Adipocyte (in vitro differentiated cells): ENCODE data around the gene TMCC3.

Experiments
- DNase-seq: peaks from one replicate; pipeline ENCODE4 v3.0.0-alpha.2; 2015; ENCODE audit warnings: low read depth
- H3K27me3 ChIP-seq: replicated peaks from 2 replicates; pipeline ENCODE4 v1.7.0; 2013; ENCODE audit warnings: mild to moderate bottlenecking, low read length, moderate library complexity; ENCODE audit not compliant: control insufficient read depth, insufficient read depth
- H3K36me3 ChIP-seq: 2 replicates; pipeline ENCODE4 v1.7.0; 2013; ENCODE audit warnings: low read length, mild to moderate bottlenecking, moderate library complexity; ENCODE audit not compliant: control insufficient read depth, insufficient read depth, severe bottlenecking
- H3K4me1 ChIP-seq: 2 replicates; pipeline ENCODE4 v1.7.0; 2013; ENCODE audit warnings: mild to moderate bottlenecking, low read length, moderate library complexity; ENCODE audit not compliant: control insufficient read depth, insufficient read depth
- H3K4me3 ChIP-seq: 2 replicates; pipeline ENCODE4 v1.7.0; 2013; ENCODE audit warnings: mild to moderate bottlenecking, low read length, moderate library complexity
- H3K9ac ChIP-seq: 2 replicates; pipeline ENCODE4 v1.7.0; 2013; ENCODE audit warnings: mild to moderate bottlenecking, low read length, moderate library complexity
- H3K9me3 ChIP-seq: 2 replicates; pipeline ENCODE4 v1.7.0; 2013; ENCODE audit warnings: mild to moderate bottlenecking, low read length, moderate library complexity; ENCODE audit not compliant: control insufficient read depth

The TMCC3 gene

DNA sequence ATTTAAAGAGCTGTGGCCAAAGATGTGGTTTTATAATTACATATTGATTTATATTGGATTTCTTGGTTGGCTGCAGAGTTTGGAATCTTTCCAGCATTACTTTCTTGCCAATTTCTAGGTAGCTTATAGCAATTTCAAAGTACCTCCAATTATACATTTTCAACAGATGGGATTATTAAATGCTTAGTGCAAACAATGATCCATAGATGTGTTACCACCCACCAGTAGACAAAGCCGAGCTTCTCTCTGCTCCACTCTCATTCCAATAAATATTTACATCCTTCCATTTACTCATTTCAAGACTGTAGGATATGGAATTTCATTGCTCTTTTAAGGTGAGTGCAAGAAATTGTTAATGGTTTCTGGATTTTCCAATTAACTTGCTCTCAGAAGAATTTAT is 21.6 kb upstream of the TMCC3 start:
- Histone ChIP-seq H3K9me3 (no peaks in the 10 kb centered on the region), H3K27me3 (peaks cover 2% of the 10 kb centered on the region), H3K36me3 (no peaks in the 10 kb centered on the region), H3K9ac (no peak overlapping the region), H3K4me3 (no peak overlapping the region), H3K4me1 (peaks cover 15% of the 10 kb centered on the region)
- DNase-seq = no peak

DNA sequence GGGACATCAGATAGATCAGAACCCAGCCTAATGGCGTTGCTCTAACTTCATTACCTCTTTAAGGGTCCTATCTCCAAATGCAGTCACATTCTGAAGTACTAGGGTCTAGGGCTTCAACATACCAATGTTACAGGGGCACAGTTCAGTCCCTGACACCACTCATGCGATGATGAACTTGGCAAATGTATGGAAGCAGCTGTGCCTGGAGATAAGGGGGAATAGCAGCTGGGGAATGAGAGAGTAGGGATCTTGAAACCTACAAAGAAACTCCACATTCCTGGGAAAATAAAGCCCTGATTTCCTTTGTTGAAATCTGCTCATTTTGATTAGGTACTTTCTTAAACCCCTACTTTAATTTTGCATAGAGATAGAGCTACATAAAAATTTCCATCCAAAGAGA is 20.5 kb upstream of the TMCC3 start:
- DNase-seq = no peak
- Histone ChIP-seq H3K36me3 (no peaks in the 10 kb centered on the region), H3K27me3 (peaks cover 2% of the 10 kb centered on the region), H3K9ac (no peak overlapping the region), H3K9me3 (no peaks in the 10 kb centered on the region), H3K4me1 (peaks cover 15% of the 10 kb centered on the region), H3K4me3 (no peak overlapping the region)

DNA sequence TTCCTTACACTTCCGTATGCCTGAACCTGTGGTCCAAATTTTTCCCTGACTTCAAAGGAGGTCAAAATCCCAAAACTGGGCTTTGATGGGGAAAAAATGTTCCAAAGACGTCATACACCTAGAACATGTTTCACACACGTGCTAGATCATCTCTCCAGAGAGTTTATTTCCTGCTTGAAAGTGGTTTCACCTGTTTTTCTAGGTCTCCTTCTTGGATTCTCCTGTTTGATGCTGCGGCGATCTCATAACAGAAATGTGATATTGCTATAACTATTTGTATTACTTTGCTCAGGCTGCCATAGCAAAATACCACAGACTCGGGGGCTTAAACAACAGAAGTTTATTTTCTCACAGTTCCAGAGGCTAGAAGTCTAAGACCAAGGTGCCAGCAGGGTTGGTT is 19.7 kb upstream of the TMCC3 start:
- Histone ChIP-seq H3K27me3 (peaks cover 2% of the 10 kb centered on the region), H3K4me3 (no peak overlapping the region), H3K4me1 (peaks cover 15% of the 10 kb centered on the region), H3K9ac (no peak overlapping the region), H3K36me3 (no peaks in the 10 kb centered on the region), H3K9me3 (no peaks in the 10 kb centered on the region)
- no peak for DNase-seq

DNA sequence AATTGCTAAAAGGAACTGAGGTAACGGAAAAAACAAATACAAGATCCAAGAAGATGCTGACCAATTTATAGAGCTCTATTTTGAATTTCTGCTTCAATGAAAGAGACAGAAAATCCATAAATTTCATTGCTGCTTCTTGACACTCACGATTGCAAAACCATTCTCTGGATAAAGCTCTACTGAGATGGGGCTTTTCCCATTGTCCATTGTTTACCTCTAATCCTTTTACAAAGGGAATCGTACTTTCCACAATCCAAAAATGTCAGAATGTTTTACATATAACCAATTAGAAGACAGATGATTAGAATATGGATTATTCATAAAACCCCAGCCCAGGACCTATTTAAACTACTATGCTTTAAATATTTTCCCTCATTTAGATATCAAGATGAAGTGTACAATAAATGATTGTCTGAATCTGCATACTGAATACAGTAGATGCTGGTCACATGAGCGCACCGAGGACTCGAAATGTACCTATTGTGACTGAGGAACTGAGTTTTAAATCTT is 16.7 kb upstream of the TMCC3 start:
- no peak for DNase-seq
- Histone ChIP-seq H3K4me3 (no peak overlapping the region), H3K9me3 (no peaks in the 10 kb centered on the region), H3K4me1 (no peaks in the 10 kb centered on the region), H3K36me3 (no peaks in the 10 kb centered on the region), H3K9ac (no peak overlapping the region), H3K27me3 (peaks cover 2% of the 10 kb centered on the region)

DNA sequence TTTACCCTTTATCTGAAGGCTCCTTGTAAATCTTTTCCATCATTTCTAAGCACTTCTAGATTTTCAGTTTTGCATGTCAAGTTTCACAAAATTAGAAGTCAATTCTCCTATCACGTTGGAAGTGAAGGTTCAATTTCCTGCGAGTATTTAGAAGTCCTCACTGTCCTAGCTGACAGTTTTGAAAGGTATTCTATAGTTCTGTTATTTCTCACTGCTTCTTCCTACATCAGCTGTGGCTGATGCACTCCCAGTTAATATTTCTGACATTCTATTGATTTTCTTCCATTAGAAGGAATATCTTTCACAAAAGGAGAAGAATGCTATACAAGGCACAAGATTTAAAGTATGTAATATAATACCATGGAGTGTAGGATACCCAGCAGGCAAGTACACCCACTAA is 15.8 kb upstream of the TMCC3 start:
- DNase-seq = no peak
- Histone ChIP-seq H3K36me3 (no peaks in the 10 kb centered on the region), H3K27me3 (peaks cover 2% of the 10 kb centered on the region), H3K9ac (no peak overlapping the region), H3K4me1 (no peaks in the 10 kb centered on the region), H3K4me3 (no peak overlapping the region), H3K9me3 (no peaks in the 10 kb centered on the region)

DNA sequence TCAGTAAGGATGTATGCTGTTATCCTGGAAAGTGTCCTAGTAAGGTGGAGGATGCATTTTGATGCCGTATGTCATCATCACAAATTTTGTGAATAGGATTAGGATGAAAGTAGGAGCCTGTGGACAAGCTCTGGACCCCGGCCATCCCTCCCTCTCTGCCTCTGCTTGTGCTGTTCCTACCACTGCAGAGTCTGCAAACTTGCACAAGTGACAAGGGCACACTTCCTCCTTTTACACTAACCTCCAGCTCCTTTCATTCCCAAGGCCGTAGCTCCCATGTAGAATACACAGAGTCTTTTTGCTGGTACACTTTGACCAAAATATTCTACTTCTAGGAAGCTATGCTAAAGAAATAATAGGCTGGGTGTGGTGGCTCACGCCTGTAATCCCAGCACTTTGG is 13.3 kb upstream of the TMCC3 start:
- DNase-seq = no peak
- H3K9ac ChIP-seq = no peak overlapping the region
- no peaks in the 10 kb centered on the region for H3K27me3 ChIP-seq
- no peak overlapping the region for H3K4me3 ChIP-seq
- no peaks in the 10 kb centered on the region for H3K36me3 ChIP-seq
- H3K9me3 ChIP-seq = no peaks in the 10 kb centered on the region
- peaks cover 3% of the 10 kb centered on the region for H3K4me1 ChIP-seq

DNA sequence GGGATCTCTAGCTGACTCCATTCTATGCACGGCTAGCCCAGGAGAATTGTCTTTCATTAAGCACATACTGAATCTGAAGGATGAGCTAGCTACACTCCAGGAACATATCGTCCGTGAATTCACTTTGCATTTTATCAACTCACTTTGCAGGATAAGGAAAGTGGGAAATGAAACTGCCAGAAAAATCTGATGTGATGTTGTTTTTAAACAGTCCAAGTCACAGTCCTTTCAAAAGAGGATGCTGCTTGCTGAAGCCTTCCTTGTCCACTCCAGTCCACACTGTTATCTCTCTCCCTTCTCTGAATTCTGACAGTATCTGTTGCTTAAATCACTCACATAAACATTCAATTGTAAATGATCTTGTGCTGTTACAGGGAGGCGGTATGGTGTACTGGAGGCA is 12.7 kb upstream of the TMCC3 start:
- DNase-seq = no peak
- H3K9ac ChIP-seq = no peak overlapping the region
- H3K27me3 ChIP-seq = no peaks in the 10 kb centered on the region
- H3K9me3 ChIP-seq = no peaks in the 10 kb centered on the region
- H3K4me3 ChIP-seq = no peak overlapping the region
- H3K36me3 ChIP-seq = no peaks in the 10 kb centered on the region
- peaks cover 4% of the 10 kb centered on the region for H3K4me1 ChIP-seq

DNA sequence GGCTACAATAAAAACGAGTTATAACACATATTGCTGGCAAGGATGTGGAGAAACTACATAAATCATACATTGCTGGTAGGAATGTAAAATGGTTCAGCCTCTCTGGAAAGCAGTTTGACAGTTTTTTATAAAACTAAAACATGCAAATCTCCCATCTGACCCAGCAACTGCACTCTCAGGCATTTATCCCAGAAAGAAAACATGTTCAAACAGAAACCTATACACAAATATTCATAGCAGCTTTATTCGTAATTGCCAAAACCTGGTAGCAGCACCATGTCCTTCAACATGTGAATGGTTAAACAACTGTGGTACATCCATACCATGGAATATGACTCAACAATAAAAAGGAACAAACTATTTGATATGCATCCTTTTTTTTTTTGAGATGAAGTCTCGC is 10.1 kb upstream of the TMCC3 start:
- Histone ChIP-seq H3K4me3 (no peak overlapping the region), H3K27me3 (no peaks in the 10 kb centered on the region), H3K9me3 (no peaks in the 10 kb centered on the region), H3K4me1 (peaks cover 4% of the 10 kb centered on the region), H3K9ac (no peak overlapping the region), H3K36me3 (no peaks in the 10 kb centered on the region)
- DNase-seq = no peak

DNA sequence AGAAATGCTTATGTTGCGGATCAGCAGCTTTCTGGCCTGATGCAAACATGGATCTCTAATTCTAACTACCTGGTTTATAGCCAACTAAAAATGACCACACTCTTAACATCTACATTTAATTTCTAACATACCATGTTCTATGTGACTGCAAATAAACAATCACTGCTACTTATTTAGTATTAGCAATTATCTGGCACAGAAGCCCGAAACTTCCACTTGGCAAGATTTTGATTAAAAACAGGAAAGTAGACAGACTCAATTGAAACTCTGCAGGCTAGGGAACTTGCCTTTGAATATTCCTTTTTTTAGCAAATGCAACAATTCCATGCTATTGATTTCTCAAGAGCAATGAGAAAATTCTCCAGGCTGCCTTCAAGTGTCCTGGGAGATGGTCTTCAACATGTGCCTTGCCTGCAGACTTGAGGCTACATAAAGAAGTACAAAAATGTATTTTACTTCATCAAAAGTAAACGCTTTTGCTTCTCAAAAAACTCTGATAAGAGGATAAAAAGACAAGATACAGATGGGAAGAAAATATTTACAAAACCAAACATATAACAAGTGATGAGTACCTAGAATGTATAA is 9.1 kb upstream of the TMCC3 start:
- Histone ChIP-seq H3K9me3 (no peaks in the 10 kb centered on the region), H3K36me3 (no peaks in the 10 kb centered on the region), H3K4me3 (no peak overlapping the region), H3K4me1 (peaks cover 4% of the 10 kb centered on the region), H3K27me3 (no peaks in the 10 kb centered on the region), H3K9ac (no peak overlapping the region)
- DNase-seq = no peak

DNA sequence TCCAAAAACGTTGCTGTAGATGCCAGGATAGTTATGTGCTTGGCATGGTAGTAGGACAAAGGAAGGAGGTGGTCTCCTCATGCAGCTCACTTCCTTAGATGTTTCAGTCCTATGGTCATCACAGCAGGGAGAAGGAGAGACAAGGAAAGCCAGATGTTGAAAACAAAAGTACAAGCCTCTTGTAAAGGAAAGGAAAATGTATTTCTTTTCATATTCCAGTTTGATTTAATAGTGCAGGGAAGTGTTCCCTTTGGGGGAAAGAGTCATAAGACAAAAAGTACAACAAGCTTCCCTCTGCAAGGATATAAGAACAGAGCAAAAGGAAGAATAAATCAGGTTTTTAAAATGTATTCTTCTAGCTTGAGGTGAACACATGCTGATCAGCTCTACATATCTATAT is 8.6 kb upstream of the TMCC3 start:
- no peak overlapping the region for H3K4me3 ChIP-seq
- H3K4me1 ChIP-seq = peaks cover 4% of the 10 kb centered on the region
- no peaks in the 10 kb centered on the region for H3K36me3 ChIP-seq
- no peaks in the 10 kb centered on the region for H3K9me3 ChIP-seq
- DNase-seq = no peak
- no peaks in the 10 kb centered on the region for H3K27me3 ChIP-seq
- H3K9ac ChIP-seq = no peak overlapping the region

DNA sequence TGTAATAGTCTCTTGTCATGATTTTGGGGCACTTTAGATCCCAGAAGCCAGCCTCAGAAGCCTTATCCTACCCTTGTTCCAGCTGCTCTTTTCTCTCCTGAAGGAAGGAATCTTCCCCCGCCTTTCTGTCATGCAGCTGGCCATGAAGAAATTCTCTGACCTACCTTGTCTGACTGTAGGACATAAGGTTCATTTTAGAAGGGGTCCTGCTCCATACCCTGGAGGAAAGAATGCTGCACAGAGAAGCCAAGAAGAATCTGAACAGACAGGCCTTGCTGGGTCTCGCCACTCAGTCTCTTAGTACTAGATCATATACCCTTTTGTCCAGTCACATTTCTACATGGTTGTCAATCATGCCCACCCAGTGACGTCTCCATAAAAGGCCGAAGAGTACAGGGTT is 6.2 kb upstream of the TMCC3 start:
- H3K27me3 ChIP-seq = no peaks in the 10 kb centered on the region
- H3K9ac ChIP-seq = no peak overlapping the region
- no peaks in the 10 kb centered on the region for H3K36me3 ChIP-seq
- peaks cover 4% of the 10 kb centered on the region for H3K4me1 ChIP-seq
- no peak for DNase-seq
- H3K9me3 ChIP-seq = no peaks in the 10 kb centered on the region
- no peak overlapping the region for H3K4me3 ChIP-seq
